ENCODE results near the gene CFAP92. TPM values are rescaled to one million over a fixed set of nuclear protein-coding genes. Genes with fewer than 3 reads are reported as not detected.

Gene CFAP92
- total RNA-seq, 1 experiment from 2014 or later, result 0.18 TPM

DNA sequence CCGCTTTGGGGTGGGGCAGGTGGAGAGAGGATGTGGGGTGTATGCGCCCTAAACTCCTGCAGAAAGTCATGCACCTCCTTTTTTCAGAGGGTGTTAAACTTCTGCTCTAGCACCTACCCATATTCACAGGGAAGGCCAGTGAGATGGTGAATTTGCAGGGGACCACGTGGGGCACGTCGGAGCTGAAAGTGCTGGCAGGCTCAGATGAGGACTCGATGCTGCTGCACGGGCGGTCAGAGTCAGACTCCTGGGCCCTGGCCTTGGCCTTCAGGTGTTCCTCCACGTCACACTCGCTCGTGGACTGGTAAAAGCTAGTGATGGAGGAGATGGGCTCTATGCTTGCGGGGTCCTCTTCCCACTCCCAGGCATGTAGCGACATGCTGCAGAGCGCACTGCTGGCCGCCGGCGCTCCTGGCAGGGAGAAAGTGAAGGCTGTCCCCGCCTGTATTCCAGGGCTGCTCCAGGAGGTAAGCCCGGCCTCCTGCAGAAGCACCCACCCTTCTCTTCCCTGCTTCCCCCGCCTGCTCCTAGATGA, 883 bp downstream of the CFAP92 start:
- ChIA-PET CTCF (interaction anchor here (1.0 to 1.3 kb wide), 2 partner anchors 22 to 60 kb away, joined by 3 to 8 read pairs; no protein-coding TSS in a partner anchor), POLR2A (interaction anchor here (0.6 to 1.4 kb wide), 3 partner anchors 23 to 146 kb away, joined by 3 to 4 read pairs (median 4); no protein-coding TSS in a partner anchor)
- ATAC-seq (peak; percentile 14; the same call in 1 of the 2 replicates), DNase-seq (ENCODE audit: low read depth, low spot score) (no peak)
- no peaks in the 10 kb centered on the region for H3K4me1 ChIP-seq (ENCODE audit: control insufficient read depth, insufficient read depth, low read length)
- in situ Hi-C loops (cut with HindIII; ENCODE audit: low pct_unique_long_range_greater_than_20kb, low sequenced_read_pairs), result loop anchor here (10.0 kb wide), 1 partner anchor 132 kb away; the partner anchor contains the start of gene RAB43
- no peaks in the 10 kb centered on the region for H3K36me3 ChIP-seq (ENCODE audit: control insufficient read depth, insufficient read depth, low read length)
- H3K27me3 ChIP-seq (ENCODE audit: control insufficient read depth, insufficient read depth, low read length), result no peaks in the 10 kb centered on the region
- BruUV-seq (replicated peaks), result no TSS peak
- intact Hi-C loops (cut with micrococcal nuclease; ENCODE audit: unreplicated experiment), result no loop called here
- no peaks in the 10 kb centered on the region for H3K9me3 ChIP-seq (ENCODE audit: control insufficient read depth, insufficient read depth, low read depth, low read length)
- no peak overlapping the region for H3K27ac ChIP-seq (ENCODE audit: low read length)
- no peak overlapping the region for H3K4me3 ChIP-seq (ENCODE audit: low read depth in 2 of 2, low read length in 2 of 2)
- TF ChIP-seq SIN3A (IDR thresholded peaks at IDR 0.05; ENCODE audit: borderline replicate concordance, insufficient read depth, low read depth, low read length) (no peak), TCF7L2 (IDR thresholded peaks at IDR 0.05; ENCODE audit: low read depth, low read length) (no peak), POLR2AphosphoS5 (IDR thresholded peaks at IDR 0.05; ENCODE audit: low read depth, low read length) (no peak)
- TF ChIP-seq, protein P1, sequence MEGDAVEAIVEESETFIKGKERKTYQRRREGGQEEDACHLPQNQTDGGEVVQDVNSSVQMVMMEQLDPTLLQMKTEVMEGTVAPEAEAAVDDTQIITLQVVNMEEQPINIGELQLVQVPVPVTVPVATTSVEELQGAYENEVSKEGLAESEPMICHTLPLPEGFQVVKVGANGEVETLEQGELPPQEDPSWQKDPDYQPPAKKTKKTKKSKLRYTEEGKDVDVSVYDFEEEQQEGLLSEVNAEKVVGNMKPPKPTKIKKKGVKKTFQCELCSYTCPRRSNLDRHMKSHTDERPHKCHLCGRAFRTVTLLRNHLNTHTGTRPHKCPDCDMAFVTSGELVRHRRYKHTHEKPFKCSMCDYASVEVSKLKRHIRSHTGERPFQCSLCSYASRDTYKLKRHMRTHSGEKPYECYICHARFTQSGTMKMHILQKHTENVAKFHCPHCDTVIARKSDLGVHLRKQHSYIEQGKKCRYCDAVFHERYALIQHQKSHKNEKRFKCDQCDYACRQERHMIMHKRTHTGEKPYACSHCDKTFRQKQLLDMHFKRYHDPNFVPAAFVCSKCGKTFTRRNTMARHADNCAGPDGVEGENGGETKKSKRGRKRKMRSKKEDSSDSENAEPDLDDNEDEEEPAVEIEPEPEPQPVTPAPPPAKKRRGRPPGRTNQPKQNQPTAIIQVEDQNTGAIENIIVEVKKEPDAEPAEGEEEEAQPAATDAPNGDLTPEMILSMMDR (IDR thresholded peaks at IDR 0.05), result no peak
- TF ChIP-seq, protein P2, sequence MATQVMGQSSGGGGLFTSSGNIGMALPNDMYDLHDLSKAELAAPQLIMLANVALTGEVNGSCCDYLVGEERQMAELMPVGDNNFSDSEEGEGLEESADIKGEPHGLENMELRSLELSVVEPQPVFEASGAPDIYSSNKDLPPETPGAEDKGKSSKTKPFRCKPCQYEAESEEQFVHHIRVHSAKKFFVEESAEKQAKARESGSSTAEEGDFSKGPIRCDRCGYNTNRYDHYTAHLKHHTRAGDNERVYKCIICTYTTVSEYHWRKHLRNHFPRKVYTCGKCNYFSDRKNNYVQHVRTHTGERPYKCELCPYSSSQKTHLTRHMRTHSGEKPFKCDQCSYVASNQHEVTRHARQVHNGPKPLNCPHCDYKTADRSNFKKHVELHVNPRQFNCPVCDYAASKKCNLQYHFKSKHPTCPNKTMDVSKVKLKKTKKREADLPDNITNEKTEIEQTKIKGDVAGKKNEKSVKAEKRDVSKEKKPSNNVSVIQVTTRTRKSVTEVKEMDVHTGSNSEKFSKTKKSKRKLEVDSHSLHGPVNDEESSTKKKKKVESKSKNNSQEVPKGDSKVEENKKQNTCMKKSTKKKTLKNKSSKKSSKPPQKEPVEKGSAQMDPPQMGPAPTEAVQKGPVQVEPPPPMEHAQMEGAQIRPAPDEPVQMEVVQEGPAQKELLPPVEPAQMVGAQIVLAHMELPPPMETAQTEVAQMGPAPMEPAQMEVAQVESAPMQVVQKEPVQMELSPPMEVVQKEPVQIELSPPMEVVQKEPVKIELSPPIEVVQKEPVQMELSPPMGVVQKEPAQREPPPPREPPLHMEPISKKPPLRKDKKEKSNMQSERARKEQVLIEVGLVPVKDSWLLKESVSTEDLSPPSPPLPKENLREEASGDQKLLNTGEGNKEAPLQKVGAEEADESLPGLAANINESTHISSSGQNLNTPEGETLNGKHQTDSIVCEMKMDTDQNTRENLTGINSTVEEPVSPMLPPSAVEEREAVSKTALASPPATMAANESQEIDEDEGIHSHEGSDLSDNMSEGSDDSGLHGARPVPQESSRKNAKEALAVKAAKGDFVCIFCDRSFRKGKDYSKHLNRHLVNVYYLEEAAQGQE (IDR thresholded peaks at IDR 0.05; ENCODE audit: insufficient read depth in 1 of 2, low read depth in 2 of 2, low read length in 1 of 2), result no peak

DNA sequence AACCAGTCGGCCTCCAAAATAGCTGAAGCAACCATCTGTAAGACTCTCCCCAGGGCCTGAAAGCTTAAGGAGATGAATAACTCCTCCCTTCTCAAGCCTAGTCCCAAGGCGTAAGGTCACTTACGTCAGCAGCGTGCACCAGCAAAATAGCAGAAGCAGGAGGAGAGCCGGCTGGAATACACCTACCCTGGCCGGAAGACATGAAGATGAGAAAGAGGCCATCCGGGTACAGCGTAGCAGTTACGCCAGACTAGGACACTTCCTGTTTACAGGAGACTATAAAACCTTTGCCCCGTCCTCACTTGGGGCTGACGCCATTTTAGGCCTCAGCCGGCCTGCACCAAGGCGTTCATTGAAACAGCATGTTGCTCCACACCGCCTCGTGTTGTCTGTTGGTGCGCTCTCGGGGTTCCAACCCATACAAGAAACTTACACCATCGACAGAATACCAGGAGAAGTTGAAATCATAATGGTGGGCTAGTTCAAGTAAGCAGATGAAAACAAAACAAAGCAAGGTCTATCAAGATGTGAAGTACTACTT, 2.5 kb downstream of the CFAP92 start:
- ChIA-PET CTCF (no interaction called here), POLR2A (interaction anchor here (0.5 kb wide), 1 partner anchor 53 kb away, joined by 7 read pairs; no protein-coding TSS in a partner anchor)
- Histone ChIP-seq H3K4me1 (ENCODE audit: control insufficient read depth, insufficient read depth, low read length) (no peaks in the 10 kb centered on the region), H3K27ac (ENCODE audit: low read length) (no peak overlapping the region), H3K27me3 (ENCODE audit: control insufficient read depth, insufficient read depth, low read length) (no peaks in the 10 kb centered on the region), H3K36me3 (ENCODE audit: control insufficient read depth, insufficient read depth, low read length) (no peaks in the 10 kb centered on the region), H3K9me3 (ENCODE audit: control insufficient read depth, insufficient read depth, low read depth, low read length) (no peaks in the 10 kb centered on the region), H3K4me3 (ENCODE audit: low read depth in 2 of 2, low read length in 2 of 2) (no peak overlapping the region)
- intact Hi-C loops (cut with micrococcal nuclease; ENCODE audit: unreplicated experiment) (no loop called here), in situ Hi-C loops (cut with HindIII; ENCODE audit: low pct_unique_long_range_greater_than_20kb, low sequenced_read_pairs) (loop anchor here (10.0 kb wide), 1 partner anchor 133 kb away; the partner anchor contains the start of gene RAB43)
- DNase-seq (ENCODE audit: low read depth, low spot score) (no peak), ATAC-seq (no peak)
- BruUV-seq (replicated peaks), result no TSS peak
- TF ChIP-seq, protein P2 (IDR thresholded peaks at IDR 0.05; ENCODE audit: insufficient read depth in 1 of 2, low read depth in 2 of 2, low read length in 1 of 2), result no peak
- TF ChIP-seq TCF7L2 (IDR thresholded peaks at IDR 0.05; ENCODE audit: low read depth, low read length) (no peak), POLR2AphosphoS5 (IDR thresholded peaks at IDR 0.05; ENCODE audit: low read depth, low read length) (no peak)
- TF ChIP-seq, protein P1 (IDR thresholded peaks at IDR 0.05), result no peak

Data from Panc1 (cell line).